HG03378 (cell line): Measurements from ENCODE around the gene SLAMF9.

Experiments
- ATAC-seq: cut with Tn5 transposase; IDR thresholded peaks from one replicate; pipeline ENCODE4 v1.9.1; 2021; ENCODE audit warnings: mild to moderate bottlenecking, moderate library complexity; ENCODE audit not compliant: unreplicated experiment

SLAMF9 gene

DNA sequence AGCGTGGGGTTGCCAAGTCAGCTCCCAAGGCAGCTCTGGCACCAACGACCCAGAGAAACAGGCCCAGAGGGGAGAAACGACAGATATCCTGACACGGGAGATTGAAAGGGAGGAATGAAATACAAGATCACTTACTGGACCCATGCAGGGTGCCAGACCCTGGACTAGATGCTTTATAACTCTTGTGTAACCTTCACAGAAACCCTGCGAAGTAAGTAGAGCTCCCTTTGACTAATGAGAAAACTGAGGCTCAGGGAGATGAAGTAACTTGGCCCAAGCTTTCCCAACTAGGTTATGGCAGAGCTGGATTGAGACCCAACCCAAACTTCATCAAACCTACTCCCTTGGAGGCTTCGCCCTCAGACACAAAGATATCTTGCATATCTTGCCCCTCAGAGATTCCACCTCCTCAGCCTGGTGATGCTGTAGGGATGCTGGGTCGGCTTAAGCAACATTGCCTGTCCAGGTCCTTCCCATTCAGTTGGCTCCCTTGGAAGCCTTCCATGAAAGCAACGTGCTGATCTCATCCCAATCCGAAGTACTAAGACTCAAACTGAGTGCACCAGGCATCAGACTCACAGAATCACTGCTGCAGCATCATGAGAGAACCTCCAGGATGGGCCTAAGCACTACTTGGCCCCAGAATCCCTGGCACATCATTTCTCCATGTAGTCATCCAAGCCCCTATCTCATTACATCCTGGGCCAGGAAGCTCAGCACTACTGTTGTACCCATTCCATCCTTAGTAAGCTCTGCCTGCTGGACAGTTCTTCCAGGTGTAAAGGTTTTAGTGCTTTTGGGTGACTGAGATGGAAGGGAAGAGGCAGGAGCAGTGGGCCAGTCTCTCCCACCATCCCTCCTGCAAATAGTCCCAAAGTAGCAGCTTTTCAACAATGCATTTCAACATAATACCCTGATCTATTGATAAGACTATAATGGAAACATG lies 7.5 kb downstream of the SLAMF9 start:
- ATAC-seq, result no peak

DNA sequence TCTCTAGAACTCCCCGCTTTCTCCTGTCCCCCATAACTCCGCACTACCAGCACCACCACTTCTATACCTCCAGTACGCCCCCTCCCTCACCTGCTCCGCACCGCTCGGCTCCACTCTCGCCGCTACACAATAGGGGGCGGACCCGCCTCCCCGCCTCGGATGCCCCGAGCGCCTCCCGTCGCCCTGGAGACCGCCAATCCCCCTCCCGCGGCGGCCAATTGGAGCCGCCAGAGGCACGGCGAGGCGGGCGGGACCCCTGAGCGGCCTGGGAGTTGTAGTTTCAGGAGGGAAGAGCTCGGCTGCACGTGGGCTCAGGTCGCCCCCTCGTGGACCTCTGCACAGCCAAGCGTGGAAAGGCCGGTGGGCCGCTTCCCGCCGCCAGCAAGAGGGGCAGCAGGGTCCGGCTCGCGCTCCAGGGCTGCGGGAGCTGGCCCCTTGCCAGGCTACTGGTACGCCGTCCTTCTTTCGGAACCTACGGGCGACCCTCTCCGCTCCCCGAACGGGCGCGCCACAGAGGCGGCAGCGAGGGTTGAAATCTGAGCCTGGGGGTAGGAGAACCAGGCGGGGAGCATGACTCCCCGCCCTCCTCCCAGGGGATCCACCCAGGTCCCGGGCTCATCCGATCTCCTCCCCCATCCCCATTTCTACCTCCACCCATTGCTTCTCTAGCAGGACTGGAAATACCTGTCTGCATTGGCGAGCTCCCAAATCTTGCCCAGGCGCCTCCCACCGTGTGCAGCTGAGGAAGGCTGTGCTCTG lies 8.4 kb downstream of the SLAMF9 start, which contains the start of gene IGSF9:
Gene IGSF9, minus strand, starts transcription at position 131 of the 759 bp plus-strand sequence. CDS start 2,159 bp downstream, outside the sequence.
- no peak for ATAC-seq

DNA sequence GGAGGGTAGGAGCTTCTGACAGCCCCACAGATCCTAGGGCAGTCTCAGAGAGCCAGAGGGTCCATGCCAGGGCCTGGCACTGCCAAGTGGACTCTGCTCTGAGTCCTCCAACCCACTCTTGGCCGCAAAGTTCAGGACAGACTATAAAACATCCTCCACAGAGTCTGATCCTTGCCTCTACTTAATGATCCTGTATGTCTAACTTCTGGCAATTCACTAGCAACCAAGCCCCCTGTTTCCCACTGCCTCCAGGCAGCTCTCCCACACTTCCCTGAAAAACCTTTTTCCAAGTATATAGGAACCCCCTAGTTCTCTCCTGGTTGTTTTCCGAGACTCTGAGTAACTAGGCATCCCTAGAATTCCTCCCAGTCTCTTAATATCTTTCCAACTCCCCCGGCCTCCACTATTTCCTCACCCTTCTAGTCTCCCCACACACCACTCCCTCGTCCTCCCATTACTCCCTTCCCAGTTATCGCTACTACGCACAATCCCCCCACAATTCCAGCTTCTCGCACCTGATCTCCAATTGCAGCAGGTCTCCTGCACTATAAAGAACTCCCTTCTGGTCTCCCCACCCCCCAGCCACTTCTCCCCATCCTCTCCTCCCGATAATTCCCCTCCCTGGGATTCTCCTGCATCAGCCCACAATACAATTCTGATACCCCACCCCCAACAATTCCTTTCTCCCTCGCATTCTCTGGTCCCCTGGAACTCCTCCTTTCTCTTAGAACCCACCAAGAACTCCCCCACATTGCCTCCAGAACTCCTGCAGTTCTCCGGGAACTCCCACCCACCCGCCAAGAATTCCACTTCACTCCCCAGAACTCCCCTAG lies 9.2 kb downstream of the SLAMF9 start:
- ATAC-seq, result no peak

DNA sequence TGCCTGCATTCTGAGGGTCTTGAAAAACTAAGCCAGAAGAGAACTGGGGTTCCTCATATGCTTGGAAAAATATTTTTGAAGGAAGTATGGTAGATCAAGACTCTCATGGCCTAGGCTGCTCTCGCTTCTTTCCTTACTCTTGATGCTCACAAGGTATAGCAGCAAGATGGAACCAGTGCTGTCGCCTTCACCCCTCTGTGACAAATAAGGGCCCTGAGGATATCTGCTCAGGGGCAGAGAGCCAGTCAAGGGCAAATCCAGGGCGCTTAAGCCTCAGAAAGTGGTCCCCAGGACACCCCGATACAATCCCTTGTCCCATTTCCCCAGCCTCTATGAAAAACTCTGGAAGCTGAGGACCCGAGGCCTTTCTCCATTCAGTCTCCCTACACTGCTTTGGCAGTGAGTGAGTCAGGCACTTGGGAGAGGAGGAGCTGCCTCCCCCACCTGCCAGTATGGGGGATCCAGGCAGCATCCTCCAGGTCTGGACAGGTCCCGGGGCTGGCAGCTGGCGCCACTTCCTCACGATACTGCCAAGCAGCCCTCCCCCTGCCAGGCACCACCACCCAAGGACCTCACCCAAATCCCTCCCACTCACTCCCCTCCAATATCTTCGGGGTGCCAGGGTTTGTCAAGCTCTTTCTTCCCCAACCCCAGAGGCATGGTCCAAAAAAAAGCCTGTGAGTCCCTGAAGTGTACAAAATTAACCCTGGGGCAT lies 10.0 kb downstream of the SLAMF9 start:
- ATAC-seq, result no peak

DNA sequence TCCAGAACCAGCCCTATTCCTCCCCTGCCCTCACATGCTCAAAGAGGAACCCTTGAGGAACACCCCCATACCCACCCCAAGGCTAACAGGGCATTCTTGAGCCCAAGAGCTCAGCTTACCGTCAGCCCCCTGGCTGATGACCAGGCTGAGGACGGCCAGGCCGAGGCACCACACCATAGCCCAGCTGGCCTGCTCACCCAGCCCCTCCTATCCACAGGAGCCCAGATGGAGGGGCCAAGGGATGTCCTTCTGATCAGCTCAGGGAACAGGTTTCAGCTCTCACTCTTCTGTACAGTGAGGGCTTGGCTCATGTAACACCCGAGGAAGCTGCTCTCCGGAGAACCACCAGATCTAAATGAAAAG lies 10.8 kb downstream of the SLAMF9 start:
- no peak for ATAC-seq

DNA sequence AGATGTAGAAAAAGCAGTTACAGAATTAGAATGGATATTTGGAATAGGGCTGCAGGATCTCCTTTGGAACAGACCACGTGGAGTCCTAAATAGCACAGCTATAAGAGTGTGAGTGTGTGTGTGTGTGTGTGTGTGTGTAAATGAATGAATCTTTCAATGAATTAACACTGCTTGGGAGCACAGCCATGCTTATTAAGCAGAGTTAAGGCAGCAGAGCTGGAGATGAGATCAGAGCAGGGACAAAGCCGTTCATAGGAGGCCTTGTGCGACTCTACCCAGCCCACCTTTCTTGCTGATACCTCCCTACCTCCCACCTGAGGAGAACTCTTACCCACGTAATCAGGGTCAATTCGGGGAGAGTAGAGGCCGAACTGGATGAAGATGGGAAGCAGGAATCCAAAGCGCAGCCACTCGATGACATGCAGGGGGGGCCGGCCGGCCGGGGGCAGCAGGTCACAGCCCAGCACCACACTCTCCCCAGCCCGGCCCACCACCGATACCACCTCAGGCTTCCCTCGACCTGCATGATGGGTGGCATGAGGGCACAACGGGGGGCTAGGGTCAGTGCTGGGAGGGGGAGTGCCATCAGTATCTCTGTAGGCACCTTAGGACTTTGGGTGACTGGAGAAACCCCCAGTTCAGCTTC lies 11.3 kb downstream of the SLAMF9 start:
- ATAC-seq, result no peak

DNA sequence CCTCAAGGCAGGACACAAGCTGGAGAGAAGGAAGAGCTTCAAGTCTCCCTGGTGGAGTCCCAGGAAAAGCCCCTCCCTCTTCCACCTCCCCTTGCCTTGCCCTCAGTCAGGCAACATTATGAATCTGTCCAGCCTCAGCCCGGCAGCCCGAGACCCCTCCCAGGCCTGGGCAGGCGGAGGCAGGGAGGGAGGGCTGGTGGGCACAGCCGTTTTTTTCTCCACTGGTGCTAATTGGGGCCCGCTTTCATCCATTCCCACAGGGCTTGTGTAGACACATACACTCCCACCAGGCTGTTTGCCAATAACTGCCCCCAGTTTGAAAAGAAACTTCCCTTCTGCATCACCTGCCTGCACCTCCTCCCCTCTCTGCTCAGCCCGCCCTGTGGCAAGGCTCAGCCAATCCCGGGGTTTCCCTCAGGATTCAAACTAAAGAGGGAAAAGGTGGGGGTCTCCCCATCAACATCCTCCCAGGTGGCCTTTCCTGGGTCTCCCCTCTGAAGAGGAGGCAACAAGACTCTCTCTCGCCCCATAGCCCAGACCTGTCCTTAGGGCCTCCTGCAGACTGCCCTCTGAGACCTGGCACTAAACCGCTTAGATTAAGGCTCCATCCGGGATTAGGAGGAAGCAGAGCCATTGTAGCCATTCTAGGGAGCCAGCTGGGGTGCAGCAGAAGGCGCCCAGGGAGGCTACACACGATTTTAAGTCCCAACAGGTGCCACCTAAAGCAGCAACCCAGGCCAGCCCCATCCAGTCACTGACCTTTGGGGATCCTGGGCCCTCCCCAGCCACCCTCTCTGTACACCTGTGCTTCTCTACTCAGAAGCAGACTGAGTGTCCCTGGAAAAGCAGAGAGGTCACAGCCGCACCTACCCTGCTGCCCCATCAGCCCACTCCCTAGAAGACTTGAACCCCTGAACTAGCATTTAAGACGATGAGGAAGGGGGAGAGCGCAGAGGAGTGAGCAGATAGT lies 12.2 kb downstream of the SLAMF9 start:
- no peak for ATAC-seq

DNA sequence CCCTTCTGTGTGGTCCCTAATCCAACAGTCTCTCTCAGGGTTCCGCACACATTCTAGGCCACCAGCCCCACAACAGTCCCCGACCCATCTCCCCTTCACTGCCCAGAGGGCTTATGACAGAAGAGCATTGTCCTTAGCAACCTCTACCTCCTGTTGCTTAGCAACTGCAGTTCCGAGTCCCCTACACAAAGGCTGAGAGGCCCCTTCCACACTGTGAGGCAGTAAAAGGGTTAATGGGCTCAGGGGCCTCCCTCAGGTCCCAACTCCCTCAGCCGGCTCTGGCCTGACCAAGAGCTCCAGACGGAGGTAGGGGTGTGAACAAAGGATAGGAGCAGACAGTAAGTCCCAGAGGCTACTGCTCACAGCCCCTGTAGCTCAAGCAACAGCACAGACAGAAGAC lies 12.9 kb downstream of the SLAMF9 start:
- no peak for ATAC-seq

DNA sequence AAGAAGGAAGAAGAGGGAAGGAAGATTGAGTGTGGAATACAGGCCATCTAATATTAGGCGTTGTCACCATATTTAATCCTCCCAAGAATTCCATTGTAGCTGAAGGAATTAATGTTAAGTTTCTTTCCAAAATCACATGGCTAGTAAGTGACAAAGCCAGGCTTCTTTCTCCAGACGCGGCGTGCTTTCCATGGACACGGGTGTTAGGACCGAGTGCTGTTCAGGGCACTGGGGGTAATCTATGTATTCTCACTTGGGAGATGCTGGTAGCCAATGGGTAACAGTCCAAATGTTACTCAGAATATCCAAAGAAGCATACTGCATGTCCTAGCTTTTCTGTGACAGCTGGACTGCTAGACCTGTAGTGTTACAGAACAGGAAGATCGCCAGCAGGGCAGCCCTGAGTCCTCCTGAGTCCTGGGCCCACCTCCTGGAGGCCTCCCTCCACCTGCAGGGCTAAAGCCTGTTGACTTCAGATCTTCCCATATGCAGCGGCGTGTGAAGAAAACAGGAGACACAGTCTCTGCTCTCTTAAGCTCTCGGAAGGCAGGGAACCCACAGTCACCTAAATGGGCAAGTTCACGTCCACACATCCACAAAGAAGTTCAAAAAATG lies 13.9 kb downstream of the SLAMF9 start:
- no peak for ATAC-seq

DNA sequence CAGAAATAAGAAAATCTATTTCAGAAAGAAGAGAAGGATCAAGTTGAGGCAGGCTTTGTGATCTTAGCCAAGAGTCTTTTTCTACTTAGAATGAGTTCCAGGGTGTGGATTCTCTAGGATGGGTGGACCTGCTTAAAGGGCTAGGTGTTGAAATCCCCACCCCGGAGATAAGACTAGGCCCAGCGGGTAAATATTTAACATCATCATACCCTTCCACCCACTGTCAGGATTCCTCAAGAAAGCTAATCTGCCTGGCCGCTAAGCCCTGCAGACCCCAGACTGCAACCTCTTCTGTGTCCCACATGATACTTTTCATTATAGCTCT lies 14.4 kb downstream of the SLAMF9 start:
- no peak for ATAC-seq

DNA sequence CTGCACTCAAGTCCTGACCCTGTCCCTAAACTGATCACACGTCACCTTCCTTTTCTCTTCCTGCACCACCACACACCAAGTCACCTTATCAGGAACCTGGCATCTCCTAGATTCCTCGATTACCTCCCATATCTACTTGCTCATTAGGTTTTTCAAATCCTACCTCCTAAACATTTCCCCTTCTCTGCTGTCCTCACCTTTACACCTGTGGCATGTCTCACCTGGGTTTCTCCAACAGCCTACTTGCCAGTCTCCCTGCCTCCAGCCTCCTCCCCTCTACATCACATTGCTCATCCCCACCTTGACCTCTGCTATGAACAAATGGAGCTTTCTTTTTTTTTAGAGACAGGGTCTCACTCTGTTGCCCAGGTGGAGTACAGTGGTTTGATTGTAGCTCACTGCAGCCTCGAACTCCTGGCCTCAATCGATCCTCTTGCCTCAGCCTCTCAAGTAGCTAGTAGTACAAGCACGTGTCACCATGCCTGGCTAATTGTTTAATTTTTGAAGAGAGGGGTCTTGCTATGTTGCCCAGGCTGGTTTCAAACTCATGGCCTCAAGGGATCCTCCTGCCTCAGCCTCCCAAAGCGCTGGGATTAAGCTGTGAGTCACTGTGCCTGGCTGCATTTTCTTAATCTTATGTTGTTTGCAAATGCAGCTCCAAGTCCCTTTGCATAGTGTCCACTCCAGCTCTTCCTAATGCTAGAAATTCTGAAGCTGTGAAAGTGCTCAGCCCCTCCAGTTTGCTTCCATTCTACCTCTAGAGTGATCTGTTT lies 14.9 kb downstream of the SLAMF9 start:
- no peak for ATAC-seq

DNA sequence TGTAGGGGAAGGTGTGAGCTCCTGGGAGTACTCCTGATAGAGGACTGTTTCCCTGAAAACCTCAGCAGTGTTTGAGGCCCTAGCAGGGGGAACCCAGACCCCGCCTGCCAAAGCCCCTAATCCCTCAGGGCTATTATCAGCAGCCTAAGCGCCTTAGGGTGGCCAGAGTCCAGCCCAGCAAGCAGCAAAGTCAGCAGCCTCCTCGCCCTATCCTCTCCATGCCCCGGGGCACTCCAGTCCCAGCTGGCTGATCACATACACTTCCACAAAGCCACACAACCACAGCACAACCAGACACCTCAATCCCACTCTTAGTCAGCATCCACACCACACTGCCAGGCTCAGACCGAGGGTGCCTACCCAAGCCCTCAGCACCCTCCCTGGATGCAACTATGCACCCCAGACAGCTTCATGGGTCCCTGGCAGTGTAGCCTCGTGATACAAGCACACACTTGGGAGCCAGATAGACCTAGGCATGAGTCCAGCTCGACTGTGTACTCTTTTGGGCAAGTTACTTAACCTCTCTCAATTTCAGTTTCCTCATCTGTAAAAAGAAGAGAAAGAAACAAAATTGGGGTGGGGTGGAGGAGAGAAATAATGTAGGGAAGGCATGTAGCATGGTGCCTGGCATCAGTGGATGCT lies 15.7 kb downstream of the SLAMF9 start:
- ATAC-seq, result no peak

DNA sequence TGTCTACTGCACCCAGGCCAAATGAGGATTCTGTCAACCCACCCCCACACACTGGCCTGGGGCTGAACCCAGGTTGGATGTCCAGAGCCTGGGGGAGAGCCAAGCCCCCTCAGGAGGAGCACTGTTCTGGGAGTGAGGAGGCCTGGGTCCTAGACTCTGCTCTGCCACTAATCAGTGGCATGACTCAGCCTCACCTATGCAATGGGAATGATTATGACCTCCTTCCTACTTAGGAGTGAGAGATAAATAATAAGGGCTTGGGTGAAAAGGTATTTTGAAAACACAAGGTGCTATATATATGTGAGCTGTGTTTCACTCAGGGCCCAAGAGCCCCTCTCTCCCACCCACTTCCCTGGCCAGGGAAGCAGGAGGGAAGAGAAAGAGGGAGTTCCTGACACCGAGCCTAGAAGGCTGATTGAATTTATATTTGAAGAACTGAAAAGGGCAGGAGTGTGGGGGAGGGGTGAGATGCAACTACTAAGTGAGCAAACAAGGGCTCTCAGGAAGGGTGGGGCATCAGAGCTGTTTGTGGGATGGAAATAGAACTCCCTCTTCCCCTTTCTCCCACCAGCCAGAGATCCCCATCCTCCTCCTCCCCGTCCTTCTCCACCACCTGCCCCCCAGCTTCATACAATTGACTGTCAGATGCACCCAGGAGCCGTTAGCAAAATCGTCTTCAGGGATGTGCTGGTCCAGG lies 16.8 kb downstream of the SLAMF9 start:
- ATAC-seq, result no peak

DNA sequence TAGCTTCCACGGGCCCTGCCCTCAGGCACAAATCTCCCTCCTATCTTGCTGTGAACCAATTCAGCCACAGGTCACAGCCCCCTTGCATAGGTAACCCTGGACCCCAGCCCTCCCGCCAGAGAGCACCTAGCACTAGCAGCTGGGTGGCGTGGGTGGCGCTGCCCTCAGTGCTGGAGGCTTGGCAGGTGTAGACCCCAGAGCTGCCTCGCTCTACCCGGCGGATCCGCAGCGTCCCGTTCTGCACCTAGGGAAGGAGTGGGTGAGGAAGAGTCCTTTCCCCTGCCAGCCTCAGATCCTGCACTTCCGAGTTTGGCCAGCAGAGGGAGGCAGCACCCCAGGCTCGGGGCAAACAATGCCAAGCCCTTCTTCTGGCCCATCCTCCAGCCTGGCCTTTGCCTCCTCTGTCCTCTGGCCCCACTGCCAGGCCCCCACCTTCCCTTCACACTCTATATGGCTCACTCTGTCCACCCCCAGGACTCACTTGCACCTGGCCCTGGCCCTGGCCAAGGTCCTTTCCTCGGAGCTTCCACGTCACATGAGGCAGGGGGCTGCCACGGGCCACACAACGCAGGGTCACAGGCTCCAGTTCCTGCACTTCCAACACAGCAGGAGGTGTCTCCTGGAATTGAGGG lies 17.6 kb downstream of the SLAMF9 start:
- ATAC-seq, result peak; percentile 45

DNA sequence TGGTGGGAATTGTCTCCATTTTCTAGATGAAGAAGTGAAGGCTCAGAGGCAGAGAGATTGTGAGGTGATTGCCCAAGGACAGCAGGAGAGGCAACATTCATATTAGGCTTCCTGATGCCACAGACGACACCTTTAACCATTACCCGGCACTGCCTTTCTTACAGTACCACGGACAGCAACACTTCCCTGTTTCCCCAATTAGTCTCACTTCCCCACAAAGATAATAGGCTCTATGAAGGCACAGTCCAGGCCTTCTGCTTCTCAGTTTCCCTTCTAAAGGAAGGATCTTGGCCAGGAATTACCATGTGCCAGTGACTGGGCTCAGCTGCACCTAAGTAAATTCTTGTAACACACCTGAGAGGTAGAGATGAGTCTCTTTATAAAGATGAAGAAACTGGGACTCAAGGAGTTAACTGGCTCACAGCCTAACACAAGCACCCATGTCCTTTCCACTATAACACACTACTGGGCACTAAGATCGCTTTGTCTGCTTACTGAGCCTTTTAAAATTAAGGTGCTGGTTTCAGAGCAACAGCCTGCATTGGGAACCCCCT lies 18.2 kb downstream of the SLAMF9 start:
- ATAC-seq, result no peak

DNA sequence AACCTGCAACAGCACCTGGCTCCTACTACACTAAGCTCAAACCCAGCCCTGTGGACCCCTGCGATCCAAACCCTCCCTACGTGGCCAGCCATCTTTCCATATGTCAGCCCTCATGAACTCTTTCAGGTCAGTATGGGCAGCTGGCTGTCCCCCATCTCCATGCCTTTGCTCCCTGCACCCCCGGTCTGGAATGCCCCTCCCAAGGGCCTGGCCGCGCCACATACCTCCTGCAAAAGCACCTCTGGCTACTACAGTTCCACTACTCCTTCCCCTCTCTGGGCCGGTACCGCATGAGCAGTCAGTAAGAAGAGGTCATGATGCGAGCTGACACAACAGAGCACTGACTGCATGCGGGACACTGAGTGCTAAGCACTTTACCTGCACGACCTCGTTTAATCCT lies 18.7 kb downstream of the SLAMF9 start:
- ATAC-seq, result no peak
